Measurements from ENCODE around the gene THSD7B. TPM values are rescaled to one million over a fixed set of nuclear protein-coding genes. Genes with fewer than 3 reads are reported as not detected.

The THSD7B gene
- total and polyA plus RNA-seq, 9 of the 15 experiments (the other 6 are each of a cell fraction or from before 2014, with no cell fraction given), result not detected

GRCh38 chr2:136738044-136738443 is 27.3 kb upstream of the THSD7B start:
- Histone ChIP-seq H3K9me3 (replicated peaks; ENCODE audit: control insufficient read depth, insufficient read depth, low read depth, low read length) (no peaks in the 10 kb centered on the region), H3K36me3 (ENCODE audit: control insufficient read depth, insufficient read depth, low read length) (no peaks in the 10 kb centered on the region), H3K79me2 (ENCODE audit: control insufficient read depth, insufficient read depth, low read length) (no peaks in the 10 kb centered on the region), H4K20me1 (replicated peaks; ENCODE audit: control insufficient read depth, insufficient read depth, low read length) (no peaks in the 10 kb centered on the region), H3K4me3 (no peak overlapping the region), H3K9ac (ENCODE audit: insufficient read depth in 1 of 2, low read depth in 2 of 2, low read length in 2 of 2) (no peak overlapping the region), H3K4me2 (ENCODE audit: insufficient read depth, low read length) (no peak overlapping the region), H3K9me1 (ENCODE audit: control insufficient read depth, insufficient read depth, low read length) (no peaks in the 10 kb centered on the region), H3K4me1 (replicated peaks in 1 of 2; ENCODE audit: control insufficient read depth in 2 of 2, insufficient read depth in 2 of 2, low read length in 2 of 2) (no peaks in the 10 kb centered on the region), H3K27me3 (ENCODE audit: control insufficient read depth in 2 of 2, insufficient read depth in 2 of 2, low read length in 2 of 2) (no peaks in the 10 kb centered on the region), H3K27ac (ENCODE audit: extremely low read depth, low read depth, low read length) (no peak overlapping the region), H2AFZ (ENCODE audit: low read depth, low read length) (no peak overlapping the region)
- BruUV-seq (replicated peaks), result no TSS peak
- 0% methylated on average over 2 of the region's 2 CpGs for WGBS (ENCODE audit: insufficient coverage, low coverage, missing lambda C conversion rate)
- DNase-seq (ENCODE audit: extremely low read depth in 1 of 4, low spot score in 3 of 4) (no peak), FAIRE-seq (no peak), ATAC-seq (no peak)
- intact Hi-C loops (cut with micrococcal nuclease) (no loop called here), in situ Hi-C loops (cut with MboI) (no loop called here)
- ChIA-PET POLR2A (no interaction called here), CTCF (ENCODE audit: low intra/inter-chr PET ratio) (no interaction called here)
- TF ChIP-seq POLR2G (IDR thresholded peaks at IDR 0.05; ENCODE audit: low read depth, low read length) (no peak), RBM14 (IDR thresholded peaks at IDR 0.05; ENCODE audit: borderline replicate concordance, insufficient read depth, low read depth, low read length) (no peak), NCOA6 (IDR thresholded peaks at IDR 0.05) (no peak), ZFP1 (CRISPR knock-in tag; IDR thresholded peaks at IDR 0.05) (no peak), ZNF785 (CRISPR knock-in tag; IDR thresholded peaks at IDR 0.05) (no peak)

- in situ Hi-C loops (cut with MboI), result no loop called here
- ATAC-seq, result no peak
- no peaks in the 10 kb centered on the region for H3K4me1 ChIP-seq (replicated peaks in 1 of 2; ENCODE audit: control insufficient read depth in 2 of 2, insufficient read depth in 2 of 2, low read length in 2 of 2)
- H3K27ac ChIP-seq (ENCODE audit: extremely low read depth, low read depth, low read length), result no peak overlapping the region
- H3K4me3 ChIP-seq, result no peak overlapping the region
- H3K9me3 ChIP-seq (replicated peaks; ENCODE audit: control insufficient read depth, insufficient read depth, low read depth, low read length), result no peaks in the 10 kb centered on the region
- DNase-seq (ENCODE audit: extremely low read depth in 1 of 4, low spot score in 3 of 4), result no peak
- WGBS (ENCODE audit: insufficient coverage, low coverage, missing lambda C conversion rate), result 0% methylated on average over 2 of the region's 2 CpGs
- BruUV-seq (replicated peaks), result no TSS peak
- no peak overlapping the region for H3K9ac ChIP-seq (ENCODE audit: insufficient read depth in 1 of 2, low read depth in 2 of 2, low read length in 2 of 2)
- no peaks in the 10 kb centered on the region for H3K27me3 ChIP-seq (ENCODE audit: control insufficient read depth in 2 of 2, insufficient read depth in 2 of 2, low read length in 2 of 2)
- FAIRE-seq, result no peak
- no peak overlapping the region for H3K4me2 ChIP-seq (ENCODE audit: insufficient read depth, low read length)
- no peaks in the 10 kb centered on the region for H3K36me3 ChIP-seq (ENCODE audit: control insufficient read depth, insufficient read depth, low read length)
- H2AFZ ChIP-seq (ENCODE audit: low read depth, low read length), result no peak overlapping the region
- no peaks in the 10 kb centered on the region for H3K9me1 ChIP-seq (ENCODE audit: control insufficient read depth, insufficient read depth, low read length)
- ChIA-PET CTCF (ENCODE audit: low intra/inter-chr PET ratio) (no interaction called here), POLR2A (no interaction called here)
- H4K20me1 ChIP-seq (replicated peaks; ENCODE audit: control insufficient read depth, insufficient read depth, low read length), result no peaks in the 10 kb centered on the region
- no peaks in the 10 kb centered on the region for H3K79me2 ChIP-seq (ENCODE audit: control insufficient read depth, insufficient read depth, low read length)
- intact Hi-C loops (cut with micrococcal nuclease), result no loop called here
- TF ChIP-seq SMARCA5 (IDR thresholded peaks at IDR 0.05) (no peak), TSHZ1 (CRISPR knock-in tag; IDR thresholded peaks at IDR 0.05) (no peak), MYNN (IDR thresholded peaks at IDR 0.05) (no peak), MYNN (CRISPR knock-in tag; IDR thresholded peaks at IDR 0.05) (no peak), DMBX1 (CRISPR knock-in tag; IDR thresholded peaks at IDR 0.05; ENCODE audit: borderline replicate concordance) (no peak), GABPA (tag; conservative IDR thresholded peaks at IDR 0.05; ENCODE audit: low read depth) (no peak), CREM (IDR thresholded peaks at IDR 0.05; ENCODE audit: low read depth) (no peak), ZNF444 (CRISPR knock-in tag; IDR thresholded peaks at IDR 0.05) (no peak), ZFPM2 (CRISPR knock-in tag; IDR thresholded peaks at IDR 0.05) (no peak), NFXL1 (CRISPR knock-in tag; IDR thresholded peaks at IDR 0.05) (no peak)
Measured at GRCh38 chr2:136741471-136741870, 23.9 kb upstream of the THSD7B start.

All from K562 (cell line).